HepG2 (cell line): ENCODE results near the gene CHMP4B. TPM values are rescaled to one million over a fixed set of nuclear protein-coding genes. Genes with fewer than 3 reads are reported as not detected.

ENCODE experiments used
- ATAC-seq: fragments of 200-7000 bp; cut with Tn5 transposase; 3 replicates; pipeline ENCODE4 v1.9.1; 2020; ENCODE audit warnings: mild to moderate bottlenecking, moderate library complexity
- BruUV-seq: library from RNA; stranded (reverse); fragments of 400-500 nt; replicated peaks from 2 replicates; lab custom pipeline; 2021; lab: Mats Ljungman, UMichigan
- CTCF ChIA-PET: fragments of 300-600 bp; formaldehyde crosslinking; extraction: SDS; loops from one replicate; lab custom pipeline; 2021; ENCODE audit warnings: low total read pairs, inconsistent platforms, low intra/inter-chr PET ratio; lab: Yijun Ruan, JAX
- POLR2A ChIA-PET: fragments of 350-600 bp; sonication (Branson Sonifier 250); formaldehyde crosslinking; loops from one replicate; lab custom pipeline; 2020; ENCODE audit warnings: antibody characterized with exemption, inconsistent platforms; lab: Yijun Ruan, JAX
- DNase-seq: peaks from one replicate; pipeline ENCODE4 v3.0.0-alpha.2; 2015; ENCODE audit warnings: low spot score
- FAIRE-seq: peaks from 3 replicates; lab custom pipeline; 2011; peaks lifted over from hg19 to GRCh38; lab: Jason Lieb, UNC
- H2AFZ ChIP-seq: one replicate; pipeline ENCODE4 v1.6.1; 2011; ENCODE audit warnings: low read length, inconsistent platforms
- H3K27ac ChIP-seq: fragments of 300-600 bp; 3 replicates; pipeline ENCODE4 v1.8.0; 2011; ENCODE audit warnings: mixed run types, mild to moderate bottlenecking, mixed read lengths, low read length, inconsistent platforms; ENCODE audit not compliant: insufficient read depth; ENCODE audit errors: extremely low read length
- H3K27me3 ChIP-seq, 2 experiments: fragments of 200-600 bp in 1 of 2; 2 replicates in 1 of 2; 3 replicates in 1 of 2; pipeline versions ENCODE4 v1.6.0 to v1.8.0; 2011; ENCODE audit warnings: low read length in 2 of 2, mild to moderate bottlenecking in 2 of 2, moderate library complexity in 2 of 2, inconsistent platforms in 1 of 2; ENCODE audit not compliant: insufficient read depth in 2 of 2, control insufficient read depth in 1 of 2
- H3K36me3 ChIP-seq, 2 experiments: fragments of 200-600 bp in 1 of 2; replicated peaks in 1 of 2; 2 replicates in 1 of 2; 3 replicates in 1 of 2; pipeline versions ENCODE4 v1.5.1 to v1.8.0; 2011; ENCODE audit warnings: low read length in 2 of 2, inconsistent platforms in 1 of 2; ENCODE audit not compliant: insufficient read depth in 2 of 2, control insufficient read depth in 1 of 2
- H3K4me1 ChIP-seq: 2 replicates; pipeline ENCODE4 v1.5.1; 2012; ENCODE audit warnings: low read length, inconsistent platforms; ENCODE audit not compliant: insufficient read depth
- H3K4me2 ChIP-seq: 2 replicates; pipeline ENCODE4 v1.6.0; 2011; ENCODE audit warnings: low read depth, low read length, inconsistent platforms
- H3K4me3 ChIP-seq, 3 experiments: fragments of 200-600 bp in 1 of 3; sonication (generic), shearing (Covaris generic) in 1 of 3; replicated peaks in 1 of 3; 2 replicates each; pipeline ENCODE4 v1.5.1; 2011 to 2016; ENCODE audit warnings: low read length in 3 of 3, inconsistent platforms in 2 of 3, low read depth in 2 of 3, mild to moderate bottlenecking in 2 of 3, control low read depth in 1 of 3, mixed read lengths in 1 of 3; ENCODE audit not compliant: insufficient read depth in 1 of 3
- H3K79me2 ChIP-seq: one replicate; pipeline ENCODE4 v1.6.1; 2011; ENCODE audit warnings: low read length, inconsistent platforms; ENCODE audit not compliant: insufficient read depth
- H3K9ac ChIP-seq: 2 replicates; pipeline ENCODE4 v1.6.0; 2011; ENCODE audit warnings: mild to moderate bottlenecking, low read depth, low read length, inconsistent platforms; ENCODE audit not compliant: insufficient read depth
- H3K9me3 ChIP-seq: 2 replicates; pipeline ENCODE4 v1.5.1; 2012; ENCODE audit warnings: mild to moderate bottlenecking, low read length
- H4K20me1 ChIP-seq: 2 replicates; pipeline ENCODE4 v1.6.0; 2011; ENCODE audit warnings: inconsistent platforms, mild to moderate bottlenecking, low read length, moderate library complexity; ENCODE audit not compliant: insufficient read depth
- ATF4 ChIP-seq, 2 experiments: fragments of 450-650 bp in 1 of 2; sonication (generic) in 1 of 2; formaldehyde crosslinking; IDR thresholded peaks; 2 replicates each; pipeline versions ENCODE4 v1.5.0 to v1.8.0; 2020 to 2022; ENCODE audit warnings: mild to moderate bottlenecking in 1 of 2, missing genetic modification reagents in 1 of 2
- ATF7 ChIP-seq, 2 experiments: fragments of 450-650 bp in 1 of 2; sonication (generic) in 1 of 2; formaldehyde crosslinking in 1 of 2; IDR thresholded peaks; 2 replicates each; pipeline versions ENCODE4 v1.4.0 to v1.6.1; 2016 to 2020; ENCODE audit warnings: antibody characterized with exemption in 1 of 2, mild to moderate bottlenecking in 1 of 2, missing genetic modification reagents in 1 of 2
- CBFB ChIP-seq: sonication (generic); formaldehyde crosslinking; IDR thresholded peaks from 2 replicates; pipeline ENCODE4 v1.4.0; 2020; ENCODE audit warnings: missing genetic modification reagents
- FIP1L1 ChIP-seq: fragments of 200-400 bp; formaldehyde crosslinking; IDR thresholded peaks from 2 replicates; pipeline ENCODE4 v1.6.1; 2018; ENCODE audit warnings: low read depth, mild to moderate bottlenecking, low read length, moderate library complexity, borderline replicate concordance; ENCODE audit not compliant: insufficient read depth
- HMG20A ChIP-seq: IDR thresholded peaks from 2 replicates; pipeline ENCODE4 v1.6.1; 2016; ENCODE audit warnings: borderline replicate concordance
- KLF13 ChIP-seq: sonication (generic); formaldehyde crosslinking; IDR thresholded peaks from 2 replicates; pipeline ENCODE4 v1.4.0; 2020; ENCODE audit warnings: mild to moderate bottlenecking, missing genetic modification reagents
- MED8 ChIP-seq: sonication (generic); formaldehyde crosslinking; IDR thresholded peaks from 2 replicates; pipeline ENCODE4 v1.8.1; 2023; ENCODE audit warnings: mild to moderate bottlenecking, missing genetic modification reagents; ENCODE audit not compliant: insufficient replicate concordance
- MEIS2 ChIP-seq: sonication (generic); formaldehyde crosslinking; IDR thresholded peaks from 2 replicates; pipeline ENCODE4 v1.9.0; 2021; ENCODE audit warnings: mild to moderate bottlenecking, missing genetic modification reagents
- NCOA5 ChIP-seq: sonication (generic); formaldehyde crosslinking; IDR thresholded peaks from 2 replicates; pipeline ENCODE4 v1.4.0; 2020; ENCODE audit warnings: missing genetic modification reagents
- PHF8 ChIP-seq: sonication (generic); formaldehyde crosslinking; IDR thresholded peaks from 2 replicates; pipeline ENCODE4 v1.5.0; 2020; ENCODE audit warnings: missing genetic modification reagents
- RCOR2 ChIP-seq: IDR thresholded peaks from 2 replicates; pipeline ENCODE4 v1.6.1; 2016; ENCODE audit warnings: missing biosample characterization, missing genetic modification reagents
- RFX1 ChIP-seq: fragments of 450-650 bp; IDR thresholded peaks from 2 replicates; pipeline ENCODE4 v1.6.1; 2017
- SALL2 ChIP-seq: sonication (generic); formaldehyde crosslinking; IDR thresholded peaks from 2 replicates; pipeline ENCODE4 v1.8.1; 2023; ENCODE audit warnings: mild to moderate bottlenecking, missing genetic modification reagents, inconsistent platforms
- SCMH1 ChIP-seq: sonication (generic); formaldehyde crosslinking; IDR thresholded peaks from 2 replicates; pipeline ENCODE4 v1.9.0; 2021; ENCODE audit warnings: missing genetic modification reagents, mild to moderate bottlenecking, borderline replicate concordance
- TFE3 ChIP-seq: IDR thresholded peaks from 2 replicates; pipeline ENCODE4 v1.6.1; 2016
- WIZ ChIP-seq: sonication (generic); formaldehyde crosslinking; IDR thresholded peaks from 2 replicates; pipeline ENCODE4 v1.5.1; 2020; ENCODE audit warnings: mild to moderate bottlenecking, missing genetic modification reagents
- ZBTB44 ChIP-seq: sonication (generic); formaldehyde crosslinking; IDR thresholded peaks from 2 replicates; pipeline ENCODE4 v1.4.0; 2020; ENCODE audit warnings: missing genetic modification reagents
- ZFP90 ChIP-seq: sonication (generic); formaldehyde crosslinking; IDR thresholded peaks from 2 replicates; pipeline ENCODE4 v1.8.0; 2022; ENCODE audit warnings: missing genetic modification reagents, mild to moderate bottlenecking, inconsistent platforms, borderline replicate concordance
- ZNF629 ChIP-seq: sonication (generic); formaldehyde crosslinking; conservative IDR thresholded peaks from 2 replicates; pipeline ENCODE4 v1.5.0; 2020; ENCODE audit warnings: missing genetic modification reagents
- ZNF879 ChIP-seq: sonication (generic); formaldehyde crosslinking; IDR thresholded peaks from 2 replicates; pipeline ENCODE4 v1.8.1; 2023; ENCODE audit warnings: missing genetic modification reagents
- ZSCAN21 ChIP-seq: sonication (generic); formaldehyde crosslinking; IDR thresholded peaks from 2 replicates; pipeline ENCODE4 v1.8.0; 2022; ENCODE audit warnings: mild to moderate bottlenecking, missing genetic modification reagents, moderate library complexity, borderline replicate concordance
- ZSCAN9 ChIP-seq: IDR thresholded peaks from 2 replicates; pipeline ENCODE4 v1.6.1; 2016; ENCODE audit warnings: borderline replicate concordance
- WGBS: methylation state at CpG from one replicate; pipeline ENCODE4 v1.1.6; 2017; ENCODE audit warnings: low lambda C conversion rate; 5-methylcytosine and 5-hydroxymethylcytosine counted together
- in situ Hi-C: cut with HindIII; loops from 2 replicates; pipeline ENCODE4 v1.10.0; 2017; ENCODE audit warnings: low pct_unique_long_range_greater_than_20kb; ENCODE audit not compliant: extremely low pct_ligation_motif_present
- intact Hi-C: fragments of 100-400 bp; cut with micrococcal nuclease; formaldehyde crosslinking; loops from one replicate; pipeline ENCODE4 v1.10.0; 2022; ENCODE audit not compliant: unreplicated experiment
- polyA plus RNA-seq, 8 experiments: library from polyadenylated mRNA; depleted of rRNA in 3 of 8; stranded (reverse) in 7 of 8; unstranded in 1 of 8; fragments of >200 nt; fragmentation: Illumina TruSeq in 4 of 8; extraction: Trizol in 4 of 8; gene quantifications; 2 replicates each; pipeline versions ENCODE4 v1.2.1 to v1.2.3, GENCODE V29; 2011 to 2016; ENCODE audit warnings: low read depth in 4 of 8, missing spikeins in 1 of 8, mixed read lengths in 1 of 8; ENCODE audit not compliant: insufficient read depth in 1 of 8
- total RNA-seq, 5 experiments: library from RNA; depleted of rRNA; stranded (reverse); fragments of >200 nt; fragmentation: Illumina TruSeq; extraction: Trizol; gene quantifications; 2 replicates each; pipeline ENCODE4 v1.2.3, GENCODE V29; 2016; ENCODE audit warnings: low read depth in 1 of 5

CHMP4B gene
- total and polyA plus RNA-seq, 2 of the 13 experiments (the other 11 are each of a cell fraction or from before 2014, with no cell fraction given) = 40.1 to 45.6 TPM

- no peak for TF ChIP-seq RCOR2 (CRISPR knock-in tag)
- TF ChIP-seq ZSCAN21 (CRISPR knock-in tag) = no peak
- TF ChIP-seq NCOA5 (CRISPR knock-in tag) = no peak
- TF ChIP-seq WIZ (CRISPR knock-in tag) = no peak
- no peak for TF ChIP-seq ZFP90 (CRISPR knock-in tag)
- TF ChIP-seq HMG20A (CRISPR knock-in tag) = no peak
Observed at GRCh38 chr20:33820362-33820761, 9.2 kb downstream of the CHMP4B start (continued).

- DNase-seq = no peak
- Histone ChIP-seq H3K36me3 (peaks cover 9 to 10% of the 10 kb centered on the region in 2 experiments; a peak in 2 of 5 replicates), H3K27me3 (no peaks in the 10 kb centered on the region), H3K9ac (no peak overlapping the region), H3K4me3 (no peak overlapping the region), H4K20me1 (peaks cover 26% of the 10 kb centered on the region), H3K9me3 (no peaks in the 10 kb centered on the region), H3K27ac (no peak overlapping the region), H3K4me2 (no peak overlapping the region), H3K4me1 (peaks cover 28% of the 10 kb centered on the region), H2AFZ (no peak overlapping the region), H3K79me2 (peaks cover 68% of the 10 kb centered on the region)
- ChIA-PET POLR2A (interaction anchor here (7.1 kb wide), 1 partner anchor 9 kb away, joined by 140 read pairs; the partner anchor contains the start of gene CHMP4B), CTCF (no interaction called here)
- BruUV-seq = no TSS peak
- WGBS = 95% methylated on average over 4 of the region's 4 CpGs
- in situ Hi-C loops = no loop called here
- FAIRE-seq = no peak
- no peak for ATAC-seq
- intact Hi-C loops = loop anchor here (10.0 kb wide), 1 partner anchor 83 kb away; no protein-coding TSS in a partner anchor
- no peak for TF ChIP-seq MEIS2 (CRISPR knock-in tag)
- no peak for TF ChIP-seq ZNF879
- no peak for TF ChIP-seq SALL2 (CRISPR knock-in tag)
- TF ChIP-seq ZSCAN9 (CRISPR knock-in tag) = no peak
- no peak for TF ChIP-seq ZBTB44 (CRISPR knock-in tag)
- TF ChIP-seq RFX1 = no peak
- no peak for TF ChIP-seq CBFB
- no peak for TF ChIP-seq TFE3 (CRISPR knock-in tag)
- no peak for TF ChIP-seq ZNF629 (CRISPR knock-in tag)
- no peak for TF ChIP-seq MED8 (CRISPR knock-in tag)
- no peak for TF ChIP-seq SCMH1
- no peak for TF ChIP-seq PHF8 (CRISPR knock-in tag)
- TF ChIP-seq FIP1L1 = no peak
- TF ChIP-seq KLF13 (CRISPR knock-in tag) = no peak
- no peak for TF ChIP-seq ATF4 (CRISPR knock-in tag; IDR thresholded peaks at IDR 0.05)
- TF ChIP-seq ATF7 (IDR thresholded peaks at IDR 0.05) = no peak
- no peak for TF ChIP-seq ATF7 (CRISPR knock-in tag; IDR thresholded peaks at IDR 0.05)
Observed at GRCh38 chr20:33821270-33821836, 10.2 kb downstream of the CHMP4B start.
